A673 (cell line): ENCODE data around the gene BRCA2. TPM values are rescaled to one million over a fixed set of nuclear protein-coding genes. Genes with fewer than 3 reads are reported as not detected.

Experiments
- BruUV-seq: library from RNA; stranded (reverse); fragments of 400-500 nt; replicated peaks from 2 replicates; lab custom pipeline; 2021; lab: Mats Ljungman, UMichigan
- CTCF ChIA-PET: fragments of 300-600 bp; sonication (Branson Sonifier 250); formaldehyde crosslinking; loops from one replicate; lab custom pipeline; 2022; ENCODE audit warnings: antibody characterized with exemption; lab: Charles Lee
- POLR2A ChIA-PET: fragments of 300-600 bp; sonication (Branson Sonifier 250); formaldehyde crosslinking; loops from one replicate; lab custom pipeline; 2022; ENCODE audit warnings: antibody characterized with exemption; ENCODE audit not compliant: low non-redundant PET; lab: Charles Lee
- DNase-seq: peaks from one replicate; pipeline ENCODE4 v3.0.0-alpha.2; 2015; ENCODE audit warnings: low spot score
- H3K27ac ChIP-seq: fragments of 200-600 bp; sonication (generic); 2 replicates; pipeline ENCODE4 v1.5.1; 2016; ENCODE audit warnings: mixed run types, low read depth, mild to moderate bottlenecking, mixed read lengths, antibody characterized with exemption, low read length; ENCODE audit not compliant: poor library complexity, severe bottlenecking
- H3K27me3 ChIP-seq: fragments of 200-600 bp; sonication (generic); replicated peaks from 2 replicates; pipeline ENCODE4 v1.6.1; 2017; ENCODE audit warnings: mixed run types, low read depth, mild to moderate bottlenecking, mixed read lengths, antibody characterized with exemption, low read length; ENCODE audit not compliant: insufficient read depth, poor library complexity
- H3K36me3 ChIP-seq: fragments of 200-600 bp; sonication (generic); 2 replicates; pipeline ENCODE4 v1.6.1; 2016; ENCODE audit warnings: mixed run types, mild to moderate bottlenecking, mixed read lengths, antibody characterized with exemption, low read length; ENCODE audit not compliant: insufficient read depth, poor library complexity, severe bottlenecking
- H3K4me1 ChIP-seq: fragments of 200-600 bp; sonication (generic); 2 replicates; pipeline ENCODE4 v1.6.1; 2017; ENCODE audit warnings: mixed run types, mild to moderate bottlenecking, mixed read lengths, antibody characterized with exemption, low read length; ENCODE audit not compliant: insufficient read depth, poor library complexity, severe bottlenecking
- H3K4me3 ChIP-seq: fragments of 200-600 bp; sonication (generic); 2 replicates; pipeline ENCODE4 v1.5.1; 2016; ENCODE audit warnings: low read depth, mixed run types, mild to moderate bottlenecking, mixed read lengths, low read length; ENCODE audit not compliant: poor library complexity, severe bottlenecking
- H3K9me3 ChIP-seq: fragments of 200-600 bp; sonication (generic); 2 replicates; pipeline ENCODE4 v1.6.1; 2016; ENCODE audit warnings: mixed run types, low read depth, mild to moderate bottlenecking, mixed read lengths, antibody characterized with exemption, low read length; ENCODE audit not compliant: poor library complexity, severe bottlenecking
- EZH2 ChIP-seq: fragments of 200-600 bp; sonication (generic); IDR thresholded peaks from 2 replicates; pipeline ENCODE4 v1.6.1; 2017; ENCODE audit warnings: borderline replicate concordance, low read depth, mild to moderate bottlenecking, mixed read lengths, antibody characterized with exemption, low read length; ENCODE audit not compliant: poor library complexity, severe bottlenecking
- intact Hi-C: fragments of 100-400 bp; cut with micrococcal nuclease; formaldehyde crosslinking; loops from one replicate; pipeline ENCODE4 v1.10.0; 2022; ENCODE audit not compliant: unreplicated experiment
- total RNA-seq: library from RNA; stranded (reverse); gene quantifications from 2 replicates; pipeline ENCODE4 v1.2.3, GENCODE V29; 2021
- TF ChIP-seq, protein P1 (sequence below): fragments of 300-800, 200-600 bp; sonication (generic); conservative IDR thresholded peaks from 2 replicates; pipeline ENCODE4 v1.5.1; 2017; ENCODE audit warnings: low read depth, mild to moderate bottlenecking, antibody characterized with exemption, low read length, moderate library complexity, mixed read lengths

The BRCA2 gene
- total RNA-seq, 1 experiment from 2014 or later: 35.9 TPM

DNA sequence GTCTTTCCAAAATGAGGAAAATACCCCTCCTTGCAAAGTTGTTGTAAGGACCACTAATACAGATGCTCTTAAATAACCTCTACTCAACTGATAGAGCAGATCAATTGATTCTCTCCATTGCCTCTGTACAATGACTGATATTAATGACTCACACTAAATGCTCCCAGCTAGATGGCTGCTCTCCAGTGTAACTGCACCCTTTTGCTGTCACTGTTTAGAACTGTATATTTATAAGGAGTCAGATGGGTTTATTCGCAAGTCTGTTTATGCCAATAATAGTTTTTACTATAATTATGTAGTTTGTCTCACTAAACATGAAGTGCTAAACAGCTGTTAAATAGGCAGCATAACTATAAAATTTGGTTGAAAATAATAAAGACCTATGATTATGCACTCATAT, 133.7 kb downstream of the BRCA2 start:
- POLR2A ChIA-PET: no interaction called here
- Histone ChIP-seq H3K27me3 (no peaks in the 10 kb centered on the region), H3K36me3 (no peaks in the 10 kb centered on the region), H3K9me3 (no peaks in the 10 kb centered on the region), H3K4me1 (no peaks in the 10 kb centered on the region), H3K4me3 (no peak overlapping the region), H3K27ac (no peak overlapping the region)
- TF ChIP-seq EZH2: no peak
- TF ChIP-seq, protein P1, sequence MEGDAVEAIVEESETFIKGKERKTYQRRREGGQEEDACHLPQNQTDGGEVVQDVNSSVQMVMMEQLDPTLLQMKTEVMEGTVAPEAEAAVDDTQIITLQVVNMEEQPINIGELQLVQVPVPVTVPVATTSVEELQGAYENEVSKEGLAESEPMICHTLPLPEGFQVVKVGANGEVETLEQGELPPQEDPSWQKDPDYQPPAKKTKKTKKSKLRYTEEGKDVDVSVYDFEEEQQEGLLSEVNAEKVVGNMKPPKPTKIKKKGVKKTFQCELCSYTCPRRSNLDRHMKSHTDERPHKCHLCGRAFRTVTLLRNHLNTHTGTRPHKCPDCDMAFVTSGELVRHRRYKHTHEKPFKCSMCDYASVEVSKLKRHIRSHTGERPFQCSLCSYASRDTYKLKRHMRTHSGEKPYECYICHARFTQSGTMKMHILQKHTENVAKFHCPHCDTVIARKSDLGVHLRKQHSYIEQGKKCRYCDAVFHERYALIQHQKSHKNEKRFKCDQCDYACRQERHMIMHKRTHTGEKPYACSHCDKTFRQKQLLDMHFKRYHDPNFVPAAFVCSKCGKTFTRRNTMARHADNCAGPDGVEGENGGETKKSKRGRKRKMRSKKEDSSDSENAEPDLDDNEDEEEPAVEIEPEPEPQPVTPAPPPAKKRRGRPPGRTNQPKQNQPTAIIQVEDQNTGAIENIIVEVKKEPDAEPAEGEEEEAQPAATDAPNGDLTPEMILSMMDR: no peak
- CTCF ChIA-PET: no interaction called here
- no peak for DNase-seq
- no TSS peak for BruUV-seq
- intact Hi-C loops: no loop called here

Other genes starting within 250 kb of the BRCA2 start
- not detected in 2 replicates for gene ZAR1L, start 145 bp upstream of the BRCA2 start, total RNA-seq
- gene N4BP2L1, start 112.6 kb downstream of the BRCA2 start, total RNA-seq: 0.49 and 2.1 TPM in 2 replicates
- gene N4BP2L2, start 223.3 kb downstream of the BRCA2 start, total RNA-seq: 96.8 and 113 TPM in 2 replicates